Epithelial cell of proximal tubule (primary cell): ENCODE results near the gene MYO10. TPM values are rescaled to one million over a fixed set of nuclear protein-coding genes. Genes with fewer than 3 reads are reported as not detected.

Source experiments
- DNase-seq: peaks from one replicate; pipeline ENCODE4 v3.0.0-alpha.2; 2011; ENCODE audit warnings: low read depth
- H3K4me3 ChIP-seq: 2 replicates; pipeline ENCODE4 v1.5.1; 2011; ENCODE audit warnings: low read depth, mild to moderate bottlenecking, low read length
- total RNA-seq: library from RNA; depleted of rRNA; stranded (reverse); fragments of >200 nt; gene quantifications from 2 replicates; pipeline ENCODE4 v1.2.3, GENCODE V29; 2015
- TF ChIP-seq, protein P1 (sequence below): conservative IDR thresholded peaks from 2 replicates; pipeline ENCODE4 v1.5.1; 2012; ENCODE audit warnings: low read depth, mild to moderate bottlenecking, low read length

The MYO10 gene
- total RNA-seq, 1 donor from 2014 or later = 31.5 TPM

DNA sequence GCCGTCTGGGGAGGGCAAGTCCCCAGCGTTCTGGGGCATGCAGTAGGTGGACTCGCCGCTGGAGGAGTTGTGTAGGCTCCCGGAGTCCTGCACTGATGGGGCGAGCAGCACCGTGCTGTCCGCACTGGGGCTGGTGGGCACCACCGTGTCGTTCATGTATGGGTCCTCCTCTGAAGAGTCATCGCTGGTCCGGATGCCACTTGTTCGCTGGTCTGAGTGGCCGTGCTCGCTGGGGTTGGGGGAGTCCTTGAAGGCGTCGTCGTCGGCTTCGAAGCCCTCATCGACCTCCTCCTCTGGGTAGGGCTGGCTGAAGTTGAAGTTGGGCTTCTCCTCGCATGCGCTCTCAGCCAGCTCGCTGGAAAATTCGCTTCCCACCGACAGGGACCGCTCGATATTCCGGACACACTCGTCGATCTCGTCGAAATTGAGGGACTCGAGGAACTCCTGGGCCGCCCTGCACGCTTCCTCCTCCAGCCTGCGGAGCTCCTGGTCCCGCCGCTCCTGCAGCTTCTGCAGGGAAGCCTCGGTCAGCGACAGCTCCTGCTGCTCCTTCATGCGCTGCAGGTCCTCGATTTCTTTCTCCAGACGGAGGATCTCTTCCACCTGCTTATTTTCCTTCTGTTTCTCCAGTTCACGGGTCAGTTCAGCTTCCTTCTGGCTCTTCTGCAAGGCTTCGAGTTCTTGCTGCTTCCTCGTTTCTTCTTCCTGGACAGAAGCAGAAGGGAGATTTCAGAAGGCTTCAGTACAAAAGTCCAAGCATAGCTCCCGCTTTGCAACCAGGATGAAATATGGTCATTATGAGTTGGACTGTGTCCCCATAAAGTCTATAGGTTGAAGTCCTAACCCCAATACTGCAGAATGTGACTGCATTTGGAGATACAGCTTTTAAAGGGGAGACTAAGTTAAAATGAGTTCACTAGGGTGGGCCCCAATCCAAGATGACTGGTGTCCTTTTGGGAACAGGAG, 234.7 kb downstream of the MYO10 start:
- TF ChIP-seq, protein P1, sequence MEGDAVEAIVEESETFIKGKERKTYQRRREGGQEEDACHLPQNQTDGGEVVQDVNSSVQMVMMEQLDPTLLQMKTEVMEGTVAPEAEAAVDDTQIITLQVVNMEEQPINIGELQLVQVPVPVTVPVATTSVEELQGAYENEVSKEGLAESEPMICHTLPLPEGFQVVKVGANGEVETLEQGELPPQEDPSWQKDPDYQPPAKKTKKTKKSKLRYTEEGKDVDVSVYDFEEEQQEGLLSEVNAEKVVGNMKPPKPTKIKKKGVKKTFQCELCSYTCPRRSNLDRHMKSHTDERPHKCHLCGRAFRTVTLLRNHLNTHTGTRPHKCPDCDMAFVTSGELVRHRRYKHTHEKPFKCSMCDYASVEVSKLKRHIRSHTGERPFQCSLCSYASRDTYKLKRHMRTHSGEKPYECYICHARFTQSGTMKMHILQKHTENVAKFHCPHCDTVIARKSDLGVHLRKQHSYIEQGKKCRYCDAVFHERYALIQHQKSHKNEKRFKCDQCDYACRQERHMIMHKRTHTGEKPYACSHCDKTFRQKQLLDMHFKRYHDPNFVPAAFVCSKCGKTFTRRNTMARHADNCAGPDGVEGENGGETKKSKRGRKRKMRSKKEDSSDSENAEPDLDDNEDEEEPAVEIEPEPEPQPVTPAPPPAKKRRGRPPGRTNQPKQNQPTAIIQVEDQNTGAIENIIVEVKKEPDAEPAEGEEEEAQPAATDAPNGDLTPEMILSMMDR = no peak
- DNase-seq = no peak
- H3K4me3 ChIP-seq = no peak overlapping the region

DNA sequence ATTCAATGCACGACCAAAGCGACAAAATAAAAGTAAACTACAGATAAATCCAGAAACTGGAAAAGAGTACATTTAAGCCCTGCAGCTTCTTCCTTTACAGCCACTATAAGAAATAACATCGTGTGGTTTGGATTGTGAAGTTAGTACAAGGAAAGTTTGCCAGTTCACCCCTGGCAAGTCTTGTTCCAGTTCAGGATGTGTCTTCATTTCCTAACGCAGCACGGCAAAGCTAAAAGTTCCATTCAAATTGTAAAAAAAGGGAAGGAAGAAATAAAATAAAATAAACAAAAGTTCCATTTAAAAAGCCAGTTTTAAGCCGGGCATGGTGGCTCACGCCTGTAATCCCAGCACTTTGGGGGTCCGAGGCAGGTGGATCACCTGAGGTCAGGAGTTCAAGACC, 236.0 kb downstream of the MYO10 start:
- TF ChIP-seq, protein P1 = no peak
- H3K4me3 ChIP-seq = no peak overlapping the region
- DNase-seq = no peak

DNA sequence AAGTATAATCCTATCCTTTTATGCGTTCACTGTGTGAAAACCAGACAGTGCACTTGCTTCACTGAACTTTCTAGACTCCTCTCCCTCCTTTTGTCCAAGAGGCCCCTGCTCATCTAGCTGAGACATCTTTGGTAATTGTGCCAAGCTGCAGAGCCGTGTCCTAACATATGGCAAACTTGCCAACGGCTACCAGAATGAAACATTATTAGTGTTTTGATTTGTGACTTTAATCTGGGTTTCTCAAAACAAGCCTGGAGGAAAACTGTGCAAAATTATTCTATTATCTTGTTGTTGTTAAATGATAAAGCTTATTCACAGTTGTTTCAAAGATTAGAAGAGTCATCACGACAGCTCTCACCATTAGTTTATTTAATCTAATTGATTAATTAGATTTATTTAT, 240.3 kb downstream of the MYO10 start:
- TF ChIP-seq, protein P1 = no peak
- no peak overlapping the region for H3K4me3 ChIP-seq
- DNase-seq = no peak

DNA sequence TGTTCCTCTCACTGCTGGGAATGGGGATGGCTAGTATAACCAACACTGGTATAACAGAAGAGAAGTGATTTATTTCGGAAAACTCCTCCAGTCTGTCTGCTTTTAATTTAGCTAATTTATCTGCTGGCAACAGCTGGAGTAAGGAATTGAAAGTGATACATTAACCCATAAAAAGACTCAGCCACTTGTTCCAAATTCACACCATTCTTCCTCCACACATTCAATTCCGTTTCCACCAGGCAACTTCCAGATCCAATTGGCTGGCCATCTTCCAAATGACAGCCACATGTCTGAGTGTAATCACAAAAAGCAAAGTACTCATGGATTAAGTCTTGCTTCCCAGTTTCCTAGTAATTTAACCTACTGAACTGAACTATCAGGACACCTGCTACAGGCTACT, 242.2 kb downstream of the MYO10 start:
- DNase-seq = no peak
- H3K4me3 ChIP-seq = no peak overlapping the region
- TF ChIP-seq, protein P1 = no peak

DNA sequence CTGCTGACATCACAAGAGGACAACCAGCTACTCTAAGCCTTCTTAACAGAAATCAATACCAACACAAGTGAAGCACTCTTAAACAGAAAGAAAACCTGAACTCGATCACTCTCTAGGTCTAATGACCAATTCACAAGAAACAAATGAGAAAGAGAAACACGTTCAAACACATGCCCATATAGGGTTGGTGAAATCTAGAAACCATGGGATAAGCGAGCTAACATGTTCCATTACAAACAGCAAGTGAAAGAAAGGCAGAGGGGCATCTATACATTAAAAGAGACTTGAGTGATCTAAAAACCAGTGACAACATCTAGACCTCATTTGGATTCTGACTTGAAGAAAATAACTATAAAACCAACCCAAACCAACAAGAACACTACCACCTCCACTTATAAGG, 244.4 kb downstream of the MYO10 start:
- DNase-seq = no peak
- no peak overlapping the region for H3K4me3 ChIP-seq
- TF ChIP-seq, protein P1 = no peak

DNA sequence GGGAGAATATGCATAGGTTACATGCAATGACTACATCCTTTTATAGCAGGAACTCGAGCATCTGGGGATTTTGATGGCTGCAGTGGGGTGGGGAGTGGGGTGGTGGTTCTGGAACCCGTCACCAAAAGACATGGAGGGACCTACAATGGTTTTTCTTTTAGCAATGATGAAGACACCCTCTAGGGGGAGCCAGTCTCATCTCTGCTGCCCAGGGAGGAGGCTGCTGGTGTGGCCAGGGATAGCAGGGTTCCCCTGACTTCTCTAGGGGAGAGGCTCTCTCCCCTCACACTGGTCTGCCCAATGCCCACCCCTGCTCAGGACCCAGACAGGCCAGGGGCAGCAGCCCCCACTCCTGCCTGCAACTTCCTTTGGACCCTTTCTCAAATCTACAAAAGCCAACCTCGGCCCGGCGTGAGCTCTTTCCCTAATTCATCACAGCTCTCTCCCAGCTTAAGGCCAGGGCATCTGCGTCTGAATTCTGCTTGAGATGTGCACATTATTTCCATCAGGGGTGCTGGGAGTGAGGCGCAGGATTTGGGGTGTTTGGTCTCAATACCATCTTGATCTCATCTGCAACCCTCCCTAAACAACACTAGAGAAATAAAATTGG, 245.7 kb downstream of the MYO10 start:
- no peak for DNase-seq
- TF ChIP-seq, protein P1 = peak; percentile 84
- H3K4me3 ChIP-seq = no peak overlapping the region
